HG03521 (cell line): ENCODE measurements around the gene MPHOSPH6.
"Not testable (repeated sequence)": the region's sequence is repeated elsewhere in the genome, so short reads cannot be mapped to it uniquely, and the experiment has no call there.

Experiments
- ATAC-seq: cut with Tn5 transposase; IDR thresholded peaks from one replicate; pipeline ENCODE4 v1.9.1; 2021; ENCODE audit warnings: mild to moderate bottlenecking, moderate library complexity; ENCODE audit not compliant: unreplicated experiment

Gene MPHOSPH6

GRCh38 chr16:82124651-82125050, 45.4 kb downstream of the MPHOSPH6 start:
- no peak for ATAC-seq

- no peak for ATAC-seq
These were observed 50.6 kb downstream of the MPHOSPH6 start for GRCh38 chr16:82119405-82119804.

- no peak for ATAC-seq
These were observed 51.3 kb downstream of the MPHOSPH6 start for GRCh38 chr16:82118749-82119148.

DNA sequence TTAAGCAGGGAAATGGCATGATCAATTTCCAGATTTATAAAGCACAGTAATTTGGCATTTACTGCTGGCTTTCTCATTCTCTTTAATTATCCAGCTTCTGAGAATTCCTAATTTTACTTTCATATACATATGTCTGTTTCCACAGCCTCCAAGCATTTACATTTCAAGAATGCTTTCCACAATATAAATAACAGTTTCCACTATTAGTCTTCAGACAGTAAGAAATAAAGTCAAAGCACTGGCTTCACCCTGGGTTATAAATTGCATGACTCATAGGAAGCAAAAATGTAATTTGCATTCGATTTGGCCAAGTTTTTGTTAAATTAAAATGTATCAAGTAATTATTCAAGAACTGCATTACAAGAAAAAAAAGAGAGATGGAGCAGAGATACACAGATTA, 53.5 kb downstream of the MPHOSPH6 start:
- no peak for ATAC-seq

GRCh38 chr16:82113741-82114140, 56.3 kb downstream of the MPHOSPH6 start:
- ATAC-seq, result no peak

DNA sequence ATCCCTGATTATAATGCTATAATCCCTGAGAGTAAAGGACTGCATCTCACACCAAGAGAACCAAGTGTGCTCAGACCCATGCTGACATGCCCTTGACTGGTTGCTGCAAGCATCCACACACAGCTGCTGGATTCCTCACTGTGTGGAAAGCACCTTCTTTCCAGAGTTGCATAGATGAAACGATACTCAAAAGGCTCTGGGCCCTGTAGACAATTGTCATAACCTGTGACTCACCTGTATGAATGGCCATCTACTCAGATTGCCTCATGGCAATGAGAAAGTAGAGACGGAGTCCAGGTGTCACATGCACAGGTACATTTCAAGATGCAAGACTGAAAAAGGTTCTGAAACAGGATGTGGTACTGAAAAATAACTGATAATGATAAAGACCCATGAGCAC, 58.1 kb downstream of the MPHOSPH6 start:
- no peak for ATAC-seq

GRCh38 chr16:82109266-82109665, 60.8 kb downstream of the MPHOSPH6 start:
- not testable (repeated sequence) for ATAC-seq

- ATAC-seq, result no peak
These were observed 61.2 kb downstream of the MPHOSPH6 start for GRCh38 chr16:82108774-82109173.

- ATAC-seq, result no peak
These were observed 61.9 kb downstream of the MPHOSPH6 start for GRCh38 chr16:82108100-82108499.

DNA sequence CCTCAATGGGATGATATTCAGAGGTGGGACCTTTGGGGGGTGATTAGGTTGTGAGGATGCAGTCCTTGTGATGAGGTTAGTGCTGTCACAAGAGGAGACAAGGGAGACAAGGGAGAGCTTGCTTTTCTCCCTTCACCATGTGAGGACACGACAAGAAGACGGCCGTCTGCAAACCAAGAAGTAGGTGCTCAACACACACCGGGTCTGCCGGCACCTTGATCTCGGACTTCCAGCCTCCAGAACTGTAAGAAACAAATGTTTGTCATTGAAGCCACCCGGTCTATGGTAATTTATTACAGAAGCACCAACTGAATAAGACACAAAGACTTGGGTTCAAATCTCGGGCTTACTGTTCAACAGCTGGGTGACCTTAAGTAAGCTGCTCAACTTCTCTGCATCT, 64.9 kb downstream of the MPHOSPH6 start:
- ATAC-seq, result no peak
